Measurements from ENCODE around the gene BCAN. TPM values are rescaled to one million over a fixed set of nuclear protein-coding genes. Genes with fewer than 3 reads are reported as not detected.

BCAN gene
- total RNA-seq, 1 donor = not detected

GRCh38 chr1:156659661-156659987 lies 17.7 kb downstream of the BCAN start:
- H3K4me3 ChIP-seq (ENCODE audit: low read length) = no peak overlapping the region
- no peaks in the 10 kb centered on the region for H3K9me3 ChIP-seq (ENCODE audit: low read depth, low read length)
- peaks cover 73% of the 10 kb centered on the region for H3K4me1 ChIP-seq (ENCODE audit: insufficient read depth, low read length)
- H3K27me3 ChIP-seq (ENCODE audit: insufficient read depth, low read length) = peaks cover 28% of the 10 kb centered on the region

- peaks cover 79% of the 10 kb centered on the region for H3K4me1 ChIP-seq (ENCODE audit: insufficient read depth, low read length)
- no peak overlapping the region for H3K4me3 ChIP-seq (ENCODE audit: low read length)
- H3K9me3 ChIP-seq (ENCODE audit: low read depth, low read length) = no peaks in the 10 kb centered on the region
- H3K27me3 ChIP-seq (ENCODE audit: insufficient read depth, low read length) = peaks cover 24% of the 10 kb centered on the region
These were observed 18.3 kb downstream of the BCAN start for GRCh38 chr1:156659988-156660751.

DNA sequence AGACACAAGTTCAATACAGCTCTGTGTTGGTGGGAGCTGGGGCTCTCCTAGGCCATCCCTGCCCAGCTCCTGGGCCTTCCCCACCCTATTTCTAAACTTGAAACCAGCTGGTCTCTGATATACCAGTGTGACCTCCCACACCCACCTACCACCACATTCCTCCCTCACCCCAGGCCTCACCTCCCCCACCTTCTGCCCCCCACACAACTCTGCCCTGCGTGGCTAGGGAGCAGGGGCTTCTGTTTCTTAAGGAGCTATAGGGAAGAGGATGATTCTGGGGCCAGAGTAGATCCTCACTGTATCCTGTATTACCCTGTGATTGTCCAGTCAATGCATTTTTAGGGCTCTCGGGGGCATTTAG lies 18.8 kb downstream of the BCAN start:
- Histone ChIP-seq H3K4me3 (ENCODE audit: low read length) (no peak overlapping the region), H3K27me3 (ENCODE audit: insufficient read depth, low read length) (peaks cover 19% of the 10 kb centered on the region), H3K9me3 (ENCODE audit: low read depth, low read length) (no peaks in the 10 kb centered on the region), H3K4me1 (ENCODE audit: insufficient read depth, low read length) (peaks cover 82% of the 10 kb centered on the region)

GRCh38 chr1:156662005-156662799 lies 20.3 kb downstream of the BCAN start:
- peaks cover 4% of the 10 kb centered on the region for H3K27me3 ChIP-seq (ENCODE audit: insufficient read depth, low read length)
- H3K4me3 ChIP-seq (ENCODE audit: low read length) = no peak overlapping the region
- H3K4me1 ChIP-seq (ENCODE audit: insufficient read depth, low read length) = peaks cover 74% of the 10 kb centered on the region
- no peaks in the 10 kb centered on the region for H3K9me3 ChIP-seq (ENCODE audit: low read depth, low read length)

- Histone ChIP-seq H3K27me3 (ENCODE audit: insufficient read depth, low read length) (no peaks in the 10 kb centered on the region), H3K4me1 (ENCODE audit: insufficient read depth, low read length) (peaks cover 69% of the 10 kb centered on the region), H3K4me3 (ENCODE audit: low read length) (no peak overlapping the region), H3K9me3 (ENCODE audit: low read depth, low read length) (no peaks in the 10 kb centered on the region)
These were observed 20.8 kb downstream of the BCAN start for GRCh38 chr1:156662800-156663055.

GRCh38 chr1:156663178-156663577 lies 21.3 kb downstream of the BCAN start:
- H3K9me3 ChIP-seq (ENCODE audit: low read depth, low read length) = no peaks in the 10 kb centered on the region
- H3K4me3 ChIP-seq (ENCODE audit: low read length) = no peak overlapping the region
- peaks cover 64% of the 10 kb centered on the region for H3K4me1 ChIP-seq (ENCODE audit: insufficient read depth, low read length)
- H3K27me3 ChIP-seq (ENCODE audit: insufficient read depth, low read length) = no peaks in the 10 kb centered on the region

- Histone ChIP-seq H3K9me3 (ENCODE audit: low read depth, low read length) (no peaks in the 10 kb centered on the region), H3K4me3 (ENCODE audit: low read length) (no peak overlapping the region), H3K4me1 (ENCODE audit: insufficient read depth, low read length) (peaks cover 60% of the 10 kb centered on the region), H3K27me3 (ENCODE audit: insufficient read depth, low read length) (no peaks in the 10 kb centered on the region)
These were observed 22.3 kb downstream of the BCAN start for GRCh38 chr1:156664046-156664766.

GRCh38 chr1:156664767-156665411 lies 23.0 kb downstream of the BCAN start:
- Histone ChIP-seq H3K27me3 (ENCODE audit: insufficient read depth, low read length) (no peaks in the 10 kb centered on the region), H3K4me1 (ENCODE audit: insufficient read depth, low read length) (peaks cover 53% of the 10 kb centered on the region), H3K9me3 (ENCODE audit: low read depth, low read length) (no peaks in the 10 kb centered on the region), H3K4me3 (ENCODE audit: low read length) (no peak overlapping the region)

DNA sequence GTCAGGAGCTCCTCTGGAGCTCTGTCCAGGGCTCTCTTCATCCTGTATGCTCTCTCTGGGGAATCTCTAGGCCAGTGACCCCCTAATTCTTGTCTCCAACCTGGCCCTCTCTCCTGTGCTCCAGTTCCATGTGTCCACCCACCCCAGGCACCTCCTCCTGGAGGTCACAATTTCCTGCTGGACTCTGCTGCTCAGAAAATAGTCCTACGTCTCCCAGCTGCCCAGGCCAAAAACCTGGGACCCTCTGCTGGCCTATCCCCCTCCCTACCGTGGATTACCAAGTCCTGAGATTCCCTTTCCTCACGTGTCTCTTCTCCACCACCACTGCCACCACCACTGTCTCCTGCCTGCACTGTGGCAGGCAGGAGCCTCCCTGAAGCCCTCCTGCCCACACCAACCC lies 23.6 kb downstream of the BCAN start:
- Histone ChIP-seq H3K9me3 (ENCODE audit: low read depth, low read length) (no peaks in the 10 kb centered on the region), H3K4me3 (ENCODE audit: low read length) (no peak overlapping the region), H3K27me3 (ENCODE audit: insufficient read depth, low read length) (no peaks in the 10 kb centered on the region), H3K4me1 (ENCODE audit: insufficient read depth, low read length) (peaks cover 47% of the 10 kb centered on the region)

- Histone ChIP-seq H3K27me3 (ENCODE audit: insufficient read depth, low read length) (no peaks in the 10 kb centered on the region), H3K4me3 (ENCODE audit: low read length) (no peak overlapping the region), H3K9me3 (ENCODE audit: low read depth, low read length) (no peaks in the 10 kb centered on the region), H3K4me1 (ENCODE audit: insufficient read depth, low read length) (peaks cover 32% of the 10 kb centered on the region)
These were observed 25.1 kb downstream of the BCAN start for GRCh38 chr1:156666862-156667609.

GRCh38 chr1:156667610-156667967 lies 25.7 kb downstream of the BCAN start:
- Histone ChIP-seq H3K27me3 (ENCODE audit: insufficient read depth, low read length) (peaks cover 3% of the 10 kb centered on the region), H3K4me3 (ENCODE audit: low read length) (no peak overlapping the region), H3K4me1 (ENCODE audit: insufficient read depth, low read length) (peaks cover 26% of the 10 kb centered on the region), H3K9me3 (ENCODE audit: low read depth, low read length) (no peaks in the 10 kb centered on the region)

GRCh38 chr1:156667968-156668709 lies 26.2 kb downstream of the BCAN start:
- Histone ChIP-seq H3K9me3 (ENCODE audit: low read depth, low read length) (no peaks in the 10 kb centered on the region), H3K4me1 (ENCODE audit: insufficient read depth, low read length) (peaks cover 21% of the 10 kb centered on the region), H3K27me3 (ENCODE audit: insufficient read depth, low read length) (peaks cover 3% of the 10 kb centered on the region), H3K4me3 (ENCODE audit: low read length) (no peak overlapping the region)

GRCh38 chr1:156668801-156669637 lies 27.1 kb downstream of the BCAN start:
- Histone ChIP-seq H3K9me3 (ENCODE audit: low read depth, low read length) (no peaks in the 10 kb centered on the region), H3K4me1 (ENCODE audit: insufficient read depth, low read length) (peaks cover 15% of the 10 kb centered on the region), H3K4me3 (ENCODE audit: low read length) (no peak overlapping the region), H3K27me3 (ENCODE audit: insufficient read depth, low read length) (peaks cover 3% of the 10 kb centered on the region)
